Osteocyte (in vitro differentiated cells): Measurements from ENCODE around the gene GLB1L3. TPM values are rescaled to one million over a fixed set of nuclear protein-coding genes. Genes with fewer than 3 reads are reported as not detected.

ENCODE experiments used
- DNase-seq: peaks from one replicate; pipeline ENCODE4 v3.0.0; 2021; ENCODE audit warnings: mixed read lengths; ENCODE audit not compliant: unreplicated experiment; ENCODE audit errors: extremely low spot score
- H3K27ac Mint-ChIP-seq: one replicate; pipeline ENCODE4 v1.8.0; 2021; ENCODE audit warnings: mild to moderate bottlenecking, mixed read lengths; ENCODE audit not compliant: unreplicated experiment
- H3K27me3 Mint-ChIP-seq: one replicate; pipeline ENCODE4 v1.8.0; 2021; ENCODE audit warnings: mixed read lengths; ENCODE audit not compliant: unreplicated experiment
- H3K36me3 Mint-ChIP-seq: one replicate; pipeline ENCODE4 v1.8.0; 2021; ENCODE audit warnings: mixed read lengths; ENCODE audit not compliant: unreplicated experiment
- H3K4me1 Mint-ChIP-seq: one replicate; pipeline ENCODE4 v1.8.0; 2021; ENCODE audit warnings: mixed read lengths; ENCODE audit not compliant: unreplicated experiment
- H3K4me3 Mint-ChIP-seq: one replicate; pipeline ENCODE4 v1.8.0; 2021; ENCODE audit warnings: mild to moderate bottlenecking, moderate library complexity, mixed read lengths; ENCODE audit not compliant: unreplicated experiment
- H3K9me3 Mint-ChIP-seq: one replicate; pipeline ENCODE4 v1.8.0; 2021; ENCODE audit warnings: mixed read lengths; ENCODE audit not compliant: unreplicated experiment
- CTCF ChIP-seq: fragments of 200-600 bp; sonication (generic); IDR thresholded peaks from 2 replicates; pipeline ENCODE4 v1.5.0; 2021; ENCODE audit warnings: antibody characterized with exemption, mild to moderate bottlenecking, moderate library complexity
- total RNA-seq: library from RNA; stranded (reverse); gene quantifications from 2 replicates; pipeline ENCODE4 v1.2.1, GENCODE V29; 2021

The GLB1L3 gene
- total RNA-seq, 1 donor from 2014 or later, result not detected

DNA sequence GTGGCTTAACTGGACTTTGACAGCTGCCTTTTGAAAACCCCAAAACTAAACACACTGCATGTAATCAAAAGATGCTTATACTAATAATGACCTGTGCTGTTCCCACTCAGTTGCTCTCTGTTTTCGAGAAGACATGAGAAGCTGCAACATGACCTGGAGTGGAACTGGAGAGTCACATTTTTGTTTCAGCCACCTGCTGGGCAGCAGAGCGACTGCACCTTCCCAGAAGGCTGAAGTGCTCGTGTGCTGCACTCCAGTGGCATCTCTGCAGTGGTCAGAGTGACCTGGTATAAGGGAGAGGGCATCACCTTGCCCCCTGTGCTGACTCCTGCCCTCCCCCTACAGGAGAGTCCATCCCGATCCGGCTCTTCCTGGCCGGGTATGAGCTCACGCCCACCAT, 31.6 kb upstream of the GLB1L3 start:
- Mint-ChIP-seq H3K36me3 (peaks cover 48% of the 10 kb centered on the region), H3K27ac (no peak overlapping the region), H3K4me1 (no peaks in the 10 kb centered on the region), H3K9me3 (no peaks in the 10 kb centered on the region), H3K27me3 (no peaks in the 10 kb centered on the region), H3K4me3 (no peak overlapping the region)
- no peak for DNase-seq
- peak; percentile 41 for TF ChIP-seq CTCF

DNA sequence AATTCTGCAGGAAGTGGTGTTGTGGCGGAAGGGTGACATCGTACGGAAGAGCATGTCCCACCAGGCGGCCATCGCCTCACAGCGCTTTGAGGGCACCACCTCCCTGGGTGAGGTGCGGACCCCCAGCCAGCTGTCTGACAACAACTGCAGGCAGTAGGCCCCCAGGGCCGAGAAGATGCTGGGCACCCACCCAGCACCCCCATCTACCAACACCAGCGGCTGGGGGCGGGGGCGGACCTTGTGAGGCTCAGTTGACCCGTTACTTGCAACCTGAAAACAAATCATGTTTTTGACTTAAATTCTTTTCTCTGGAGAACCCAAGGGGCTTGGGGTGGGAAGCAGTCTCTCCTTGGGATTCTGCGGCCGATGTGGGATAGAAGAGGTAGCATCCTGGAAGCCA, 30.7 kb upstream of the GLB1L3 start:
- Mint-ChIP-seq H3K36me3 (peaks cover 43% of the 10 kb centered on the region), H3K27ac (no peak overlapping the region), H3K27me3 (no peaks in the 10 kb centered on the region), H3K4me1 (no peaks in the 10 kb centered on the region), H3K4me3 (no peak overlapping the region), H3K9me3 (no peaks in the 10 kb centered on the region)
- no peak for TF ChIP-seq CTCF
- DNase-seq, result no peak

DNA sequence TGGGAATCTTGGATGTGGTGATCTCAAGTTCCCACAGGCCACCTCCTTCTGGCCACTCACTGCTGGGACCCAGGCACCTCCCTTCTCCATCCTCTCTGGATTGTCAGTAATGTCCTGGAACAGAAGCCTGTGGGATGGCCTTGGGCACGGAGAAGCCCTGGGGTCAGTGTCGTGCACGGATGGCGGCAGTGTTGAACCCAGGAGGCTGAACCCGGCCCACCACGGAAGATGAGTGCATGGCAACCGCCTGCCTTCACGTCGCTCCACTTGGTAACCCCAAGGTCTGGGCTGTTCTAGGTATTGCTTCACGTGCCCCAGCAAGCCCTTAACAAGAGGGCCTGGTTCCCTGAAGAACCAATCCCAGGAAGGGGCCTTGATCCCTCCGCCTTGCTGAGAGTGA, 30.1 kb upstream of the GLB1L3 start:
- H3K4me1 Mint-ChIP-seq, result no peaks in the 10 kb centered on the region
- H3K36me3 Mint-ChIP-seq, result peaks cover 43% of the 10 kb centered on the region
- no peak for DNase-seq
- no peak overlapping the region for H3K4me3 Mint-ChIP-seq
- H3K27ac Mint-ChIP-seq, result no peak overlapping the region
- H3K27me3 Mint-ChIP-seq, result no peaks in the 10 kb centered on the region
- no peaks in the 10 kb centered on the region for H3K9me3 Mint-ChIP-seq
- no peak for TF ChIP-seq CTCF

GRCh38 chr11:134246678-134247077, 29.5 kb upstream of the GLB1L3 start:
- no peak for TF ChIP-seq CTCF
- Mint-ChIP-seq H3K27me3 (no peaks in the 10 kb centered on the region), H3K9me3 (no peaks in the 10 kb centered on the region), H3K36me3 (peaks cover 43% of the 10 kb centered on the region), H3K4me3 (no peak overlapping the region), H3K27ac (no peak overlapping the region), H3K4me1 (peaks cover 1% of the 10 kb centered on the region)
- no peak for DNase-seq

DNA sequence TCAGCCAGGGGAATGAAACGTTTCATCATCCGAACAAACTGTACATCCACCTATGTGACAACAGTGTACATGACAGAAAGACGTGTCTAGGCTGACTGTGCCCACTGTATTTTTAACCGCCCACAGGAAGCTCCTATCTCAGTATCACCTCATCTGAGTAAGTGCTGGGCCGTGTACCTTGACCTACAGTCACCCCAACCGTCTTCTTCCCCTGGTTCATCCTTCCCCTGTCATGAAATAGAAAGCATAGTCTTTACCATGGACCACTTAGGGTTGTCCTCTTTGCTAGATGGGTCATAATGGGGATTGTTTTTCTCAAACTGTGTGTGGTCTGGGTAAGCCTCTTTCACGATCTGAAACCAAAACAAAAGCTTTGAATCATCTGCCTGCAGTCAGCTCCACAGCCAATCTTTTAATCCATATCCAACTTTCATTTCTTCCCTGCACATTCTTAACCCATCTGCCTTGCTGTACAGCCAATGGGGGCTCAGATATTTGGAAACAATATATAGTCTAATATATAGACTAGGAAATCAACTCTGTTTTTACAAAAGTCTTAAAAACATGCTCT, 27.2 kb upstream of the GLB1L3 start:
- Mint-ChIP-seq H3K27me3 (no peaks in the 10 kb centered on the region), H3K36me3 (peaks cover 33% of the 10 kb centered on the region), H3K4me3 (no peak overlapping the region), H3K27ac (no peak overlapping the region), H3K9me3 (no peaks in the 10 kb centered on the region), H3K4me1 (peaks cover 12% of the 10 kb centered on the region)
- no peak for DNase-seq
- no peak for TF ChIP-seq CTCF
